Endothelial cell of umbilical vein (primary cell): ENCODE measurements around the gene ZNF490.

Source experiments
- CTCF ChIP-seq, 2 donors: IDR thresholded peaks; 1 replicate in 1 of 2; 2 replicates in 1 of 2; pipeline ENCODE4 v1.5.1; 2011; ENCODE audit warnings: low read length in 2 of 2, mild to moderate bottlenecking in 2 of 2, moderate library complexity in 2 of 2, control low read depth in 1 of 2, inconsistent platforms in 1 of 2, low read depth in 1 of 2; ENCODE audit not compliant: insufficient read depth in 1 of 2; ENCODE audit errors: extremely low read depth in 1 of 2
- EZH2 ChIP-seq: IDR thresholded peaks from 2 replicates; pipeline ENCODE4 v1.6.1; 2012; ENCODE audit warnings: borderline replicate concordance, low read depth, mild to moderate bottlenecking, moderate library complexity, low read length, inconsistent platforms; ENCODE audit not compliant: severe bottlenecking
- JUN ChIP-seq: IDR thresholded peaks from 2 replicates; pipeline ENCODE4 v1.6.1; 2011; ENCODE audit warnings: borderline replicate concordance, low read depth; ENCODE audit not compliant: insufficient read length, insufficient read depth
- MAX ChIP-seq: IDR thresholded peaks from 2 replicates; pipeline ENCODE4 v1.6.1; 2011; ENCODE audit not compliant: insufficient read depth, insufficient read length
- POLR2A ChIP-seq: IDR thresholded peaks from 2 replicates; pipeline ENCODE4 v1.6.1; 2012; ENCODE audit warnings: low read depth, mild to moderate bottlenecking, control low read depth, low read length
- POLR2AphosphoS5 ChIP-seq: IDR thresholded peaks from 2 replicates; pipeline ENCODE4 v1.6.1; 2012; ENCODE audit warnings: low read depth, mild to moderate bottlenecking, control low read depth, low read length, moderate library complexity; ENCODE audit not compliant: insufficient read depth

- TF ChIP-seq POLR2A, result no peak
- no peak for TF ChIP-seq POLR2AphosphoS5
- TF ChIP-seq JUN, result no peak
- TF ChIP-seq CTCF (IDR thresholded peaks at IDR 0.05; ENCODE audit: extremely low read depth in 1 of 2, insufficient read depth in 1 of 2, low read depth in 1 of 2, low read length in 2 of 2), result no peak
- no peak for TF ChIP-seq EZH2
- no peak for TF ChIP-seq MAX
Observed at GRCh38 chr19:12606796-12607195, 3.8 kb downstream of the ZNF490 start.
